ENCODE data around the gene DNAJC22. TPM values are rescaled to one million over a fixed set of nuclear protein-coding genes. Genes with fewer than 3 reads are reported as not detected.

Gene DNAJC22
- polyA plus RNA-seq, 1 of the 3 experiments (the other 2 are of a cell fraction): 4.5 TPM

DNA sequence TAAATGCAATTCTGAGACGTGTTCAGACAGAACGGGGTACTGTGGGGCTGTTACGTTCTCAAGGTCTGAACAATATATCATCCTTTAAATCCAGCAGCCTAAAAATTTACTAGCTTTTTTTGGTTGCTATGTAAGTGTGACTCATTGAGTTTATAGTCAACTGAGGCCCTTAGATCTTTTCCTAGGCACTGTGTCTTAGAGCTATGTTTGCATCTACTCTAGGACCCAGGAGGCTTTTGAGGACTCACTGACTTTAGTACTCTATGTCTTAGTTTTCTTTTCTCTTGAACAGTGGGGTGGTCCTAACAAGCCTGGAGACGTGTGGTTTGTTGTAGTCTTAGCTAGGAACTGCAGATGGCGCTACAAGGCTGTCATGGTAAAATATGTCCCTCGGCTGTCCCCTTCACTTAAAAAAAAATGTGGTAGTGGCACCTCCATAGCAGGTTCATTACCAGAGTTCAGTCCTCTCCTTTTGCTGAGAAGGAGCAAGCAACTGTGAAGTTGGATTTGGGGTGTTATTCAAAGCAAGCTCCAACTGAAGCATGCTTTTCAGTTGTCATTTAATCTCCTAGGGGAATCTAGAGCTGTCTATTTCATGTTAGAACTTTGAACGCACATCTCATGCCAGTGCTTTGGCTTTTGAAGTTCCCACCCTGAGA lies 11.9 kb downstream of the DNAJC22 start:
- Histone ChIP-seq H4K20me1 (ENCODE audit: insufficient read depth) (no peaks in the 10 kb centered on the region), H3F3A (replicated peaks; ENCODE audit: insufficient read depth) (peaks cover 26% of the 10 kb centered on the region), H3K9ac (peak overlapping the region; percentile 0; the same call in 1 of the 2 replicates), H3K27ac (ENCODE audit: low read depth in 2 of 2, low read length in 1 of 2) (peak overlapping the region in 1 of 2 experiments; percentile 44; a peak in 2 of 4 replicates), H3K4me3 (ENCODE audit: low read depth in 2 of 2, low read length in 1 of 2) (peak overlapping the region in 1 of 2 experiments; percentile 43; a peak in 1 of 4 replicates), H3K4me2 (peak overlapping the region; percentile 14; the same call in 1 of the 2 replicates), H2AFZ (ENCODE audit: low read depth) (peak overlapping the region; percentile 18), H3K36me3 (replicated peaks in 1 of 2; ENCODE audit: control insufficient read depth in 1 of 2, insufficient read depth in 2 of 2, low read length in 1 of 2) (no peaks in the 10 kb centered on the region), H3K9me2 (no peaks in the 10 kb centered on the region), H3K4me1 (ENCODE audit: control insufficient read depth in 1 of 2, insufficient read depth in 2 of 2, low read depth in 1 of 2, low read length in 1 of 2) (no peaks in the 10 kb centered on the region), H3K9me3 (no peaks in the 10 kb centered on the region), H3K79me2 (ENCODE audit: insufficient read depth) (no peaks in the 10 kb centered on the region), H3K27me3 (ENCODE audit: insufficient read depth) (no peaks in the 10 kb centered on the region)
- POLR2A ChIA-PET: interaction anchor here (0.5 to 1.6 kb wide), 5 partner anchors 8 to 209 kb away, joined by 3 to 11 read pairs (median 4); partner anchors contain the start of genes MCRS1 and SPATS2
- 0 out of 2 replicates have a peak, but pooled peaks have one; percentile 16 for TF ChIP-seq MAX (IDR thresholded peaks at IDR 0.05; ENCODE audit: low read depth)
- peak; percentile 92 for TF ChIP-seq SMC3 (IDR thresholded peaks at IDR 0.05; ENCODE audit: low read depth, low read length)
- TF ChIP-seq RAD21 (IDR thresholded peaks at IDR 0.05; ENCODE audit: low read length): peak; percentile 97
- TF ChIP-seq, protein P1, sequence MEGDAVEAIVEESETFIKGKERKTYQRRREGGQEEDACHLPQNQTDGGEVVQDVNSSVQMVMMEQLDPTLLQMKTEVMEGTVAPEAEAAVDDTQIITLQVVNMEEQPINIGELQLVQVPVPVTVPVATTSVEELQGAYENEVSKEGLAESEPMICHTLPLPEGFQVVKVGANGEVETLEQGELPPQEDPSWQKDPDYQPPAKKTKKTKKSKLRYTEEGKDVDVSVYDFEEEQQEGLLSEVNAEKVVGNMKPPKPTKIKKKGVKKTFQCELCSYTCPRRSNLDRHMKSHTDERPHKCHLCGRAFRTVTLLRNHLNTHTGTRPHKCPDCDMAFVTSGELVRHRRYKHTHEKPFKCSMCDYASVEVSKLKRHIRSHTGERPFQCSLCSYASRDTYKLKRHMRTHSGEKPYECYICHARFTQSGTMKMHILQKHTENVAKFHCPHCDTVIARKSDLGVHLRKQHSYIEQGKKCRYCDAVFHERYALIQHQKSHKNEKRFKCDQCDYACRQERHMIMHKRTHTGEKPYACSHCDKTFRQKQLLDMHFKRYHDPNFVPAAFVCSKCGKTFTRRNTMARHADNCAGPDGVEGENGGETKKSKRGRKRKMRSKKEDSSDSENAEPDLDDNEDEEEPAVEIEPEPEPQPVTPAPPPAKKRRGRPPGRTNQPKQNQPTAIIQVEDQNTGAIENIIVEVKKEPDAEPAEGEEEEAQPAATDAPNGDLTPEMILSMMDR (IDR thresholded peaks at IDR 0.05): peak; percentile 92
- no peak for TF ChIP-seq JUND (IDR thresholded peaks at IDR 0.05)
- 0 out of 2 replicates have a peak, but pooled peaks have one; percentile 33 for TF ChIP-seq MXI1 (IDR thresholded peaks at IDR 0.05; ENCODE audit: low read depth, low read length)
- no peak for TF ChIP-seq ELF1 (IDR thresholded peaks at IDR 0.05)
- WGBS (ENCODE audit: low lambda C conversion rate): 21% methylated on average over 7 of the region's 7 CpGs
- CTCF ChIA-PET: interaction anchor here (0.6 to 16.8 kb wide), 79 partner anchors 10 to 546 kb away, joined by 3 to 617 read pairs (median 4); partner anchors contain the start of genes DNAJC22, KCNH3, MCRS1 and PRPF40B
- DNase-seq: peak; percentile 74

- Histone ChIP-seq H3K36me3 (replicated peaks in 1 of 2; ENCODE audit: control insufficient read depth in 1 of 2, insufficient read depth in 2 of 2, low read length in 1 of 2) (no peaks in the 10 kb centered on the region), H3K27ac (ENCODE audit: low read depth in 2 of 2, low read length in 1 of 2) (no peak overlapping the region), H3K4me1 (ENCODE audit: control insufficient read depth in 1 of 2, insufficient read depth in 2 of 2, low read depth in 1 of 2, low read length in 1 of 2) (no peaks in the 10 kb centered on the region), H4K20me1 (ENCODE audit: insufficient read depth) (no peaks in the 10 kb centered on the region), H3K9me2 (no peaks in the 10 kb centered on the region), H3K27me3 (ENCODE audit: insufficient read depth) (no peaks in the 10 kb centered on the region), H3K79me2 (ENCODE audit: insufficient read depth) (no peaks in the 10 kb centered on the region), H3K9ac (no peak overlapping the region), H3F3A (replicated peaks; ENCODE audit: insufficient read depth) (peaks cover 27% of the 10 kb centered on the region), H3K4me2 (no peak overlapping the region), H3K9me3 (no peaks in the 10 kb centered on the region), H3K4me3 (ENCODE audit: low read depth in 2 of 2, low read length in 1 of 2) (no peak overlapping the region), H2AFZ (ENCODE audit: low read depth) (no peak overlapping the region)
- CTCF ChIA-PET: interaction anchor here (0.8 to 16.8 kb wide), 27 partner anchors 9 to 354 kb away, joined by 3 to 617 read pairs (median 8); partner anchors contain the start of genes DNAJC22, PRPF40B, PRPH and SPATS2
- 80% methylated on average over 7 of the region's 7 CpGs for WGBS (ENCODE audit: low lambda C conversion rate)
- POLR2A ChIA-PET: interaction anchor here (0.6 kb wide), 1 partner anchor 222 kb away, joined by 3 read pairs; no protein-coding TSS in a partner anchor
- DNase-seq: no peak
- TF ChIP-seq ZBTB33 (IDR thresholded peaks at IDR 0.05; ENCODE audit: borderline replicate concordance, low read depth): no peak
- no peak for TF ChIP-seq EP300 (IDR thresholded peaks at IDR 0.05; ENCODE audit: borderline replicate concordance in 1 of 2, low read depth in 1 of 2, low read length in 1 of 2)
- TF ChIP-seq, protein P2, sequence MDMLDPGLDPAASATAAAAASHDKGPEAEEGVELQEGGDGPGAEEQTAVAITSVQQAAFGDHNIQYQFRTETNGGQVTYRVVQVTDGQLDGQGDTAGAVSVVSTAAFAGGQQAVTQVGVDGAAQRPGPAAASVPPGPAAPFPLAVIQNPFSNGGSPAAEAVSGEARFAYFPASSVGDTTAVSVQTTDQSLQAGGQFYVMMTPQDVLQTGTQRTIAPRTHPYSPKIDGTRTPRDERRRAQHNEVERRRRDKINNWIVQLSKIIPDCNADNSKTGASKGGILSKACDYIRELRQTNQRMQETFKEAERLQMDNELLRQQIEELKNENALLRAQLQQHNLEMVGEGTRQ (IDR thresholded peaks at IDR 0.05; ENCODE audit: borderline replicate concordance, low read depth, low read length): no peak
- no peak for TF ChIP-seq FOXM1 (IDR thresholded peaks at IDR 0.05; ENCODE audit: low read depth)
- no peak for TF ChIP-seq IRF3 (IDR thresholded peaks at IDR 0.05; ENCODE audit: low read depth, low read length)
- TF ChIP-seq MAX (IDR thresholded peaks at IDR 0.05; ENCODE audit: low read depth): no peak
- TF ChIP-seq RXRA (IDR thresholded peaks at IDR 0.05; ENCODE audit: borderline replicate concordance, low read depth): no peak
- TF ChIP-seq ELF1 (IDR thresholded peaks at IDR 0.05): no peak
- TF ChIP-seq TCF12 (IDR thresholded peaks at IDR 0.05): no peak
- no peak for TF ChIP-seq SIN3A (IDR thresholded peaks at IDR 0.05; ENCODE audit: borderline replicate concordance, low read depth, low read length)
- no peak for TF ChIP-seq POLR2AphosphoS5 (IDR thresholded peaks at IDR 0.05; ENCODE audit: low read depth, low read length)
- no peak for TF ChIP-seq GABPA (IDR thresholded peaks at IDR 0.05; ENCODE audit: low read depth)
These were observed 13.0 kb downstream of the DNAJC22 start for GRCh38 chr12:49359671-49360070.

Measured in SK-N-SH (cell line).